NCI-H748 (cell line): Measurements from ENCODE around the gene LSAMP.

Experiments
- DNase-seq: peaks from one replicate; lab custom pipeline; 2025; ENCODE audit not compliant: unreplicated experiment; lab: John Stamatoyannopoulos, UW

LSAMP gene

GRCh38 chr3:116445311-116445841 lies at the start of gene LSAMP:
TSS of gene LSAMP (minus strand) at chr3:116445487.
- DNase-seq, result peak; percentile 71

DNA sequence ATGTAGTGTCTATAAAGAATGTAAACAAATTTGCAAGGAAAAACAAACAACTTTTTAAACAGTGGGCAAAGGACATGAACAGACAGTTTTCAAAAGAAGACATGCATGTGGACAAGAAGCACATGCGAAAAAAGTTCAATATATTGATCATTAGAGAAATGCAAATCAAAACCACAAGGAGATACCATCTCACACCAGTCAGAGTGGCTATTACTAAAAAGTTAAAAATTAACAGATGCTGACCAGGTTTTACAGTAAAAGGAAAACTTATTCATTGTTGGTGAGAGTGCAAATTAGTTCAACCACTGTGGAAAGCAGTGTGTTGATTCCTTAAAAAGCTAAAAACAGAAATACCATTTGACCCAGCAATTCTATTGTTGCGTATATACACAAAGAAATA lies 47.1 kb upstream of the LSAMP start:
- DNase-seq, result no peak

GRCh38 chr3:116483135-116483534 lies 37.8 kb upstream of the LSAMP start:
- DNase-seq, result peak; percentile 70

DNA sequence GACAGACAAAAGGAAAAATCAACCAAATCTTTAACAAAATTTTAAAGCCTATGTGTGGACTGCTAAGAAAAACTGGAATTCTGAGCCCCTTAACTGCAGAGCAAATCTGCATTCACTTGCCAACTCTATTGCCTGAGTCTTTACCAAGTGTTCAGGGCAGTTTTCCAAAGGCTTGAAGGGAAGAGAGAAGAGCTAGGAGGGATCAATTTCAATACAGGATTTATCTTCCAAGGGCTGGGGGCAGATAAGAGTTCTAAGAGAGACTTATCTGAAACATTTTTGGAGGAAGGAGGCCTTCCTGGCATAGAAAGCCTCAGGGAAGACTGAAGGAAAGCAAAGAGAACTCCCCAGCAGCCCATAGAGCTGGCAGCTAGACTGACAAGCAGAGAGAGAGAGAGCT lies 31.4 kb upstream of the LSAMP start:
- DNase-seq, result no peak

- peak; percentile 61 for DNase-seq
Observed at GRCh38 chr3:116474801-116475200, 29.5 kb upstream of the LSAMP start.

- peak; percentile 97 for DNase-seq
Observed at GRCh38 chr3:116474032-116474780, 28.9 kb upstream of the LSAMP start.

DNA sequence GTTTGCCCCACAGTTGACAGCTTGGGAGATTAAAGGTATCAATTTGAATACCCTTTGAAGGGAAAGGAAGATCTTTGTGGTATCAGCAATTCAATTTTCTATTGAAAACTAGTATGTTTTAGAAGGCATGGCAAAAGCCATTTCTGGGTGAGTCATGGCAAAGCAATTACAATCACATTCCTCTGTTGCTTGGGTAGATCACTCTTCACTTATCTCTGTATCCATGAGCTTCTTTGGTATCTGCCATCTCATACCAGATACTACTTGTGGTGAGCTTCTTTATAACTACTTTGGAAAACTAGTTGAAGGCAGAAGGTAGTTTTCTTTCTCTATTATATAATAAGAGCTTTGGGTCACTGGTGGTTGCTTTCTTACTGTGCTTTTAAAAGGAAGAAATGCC lies 28.3 kb upstream of the LSAMP start:
- DNase-seq, result peak; percentile 25

DNA sequence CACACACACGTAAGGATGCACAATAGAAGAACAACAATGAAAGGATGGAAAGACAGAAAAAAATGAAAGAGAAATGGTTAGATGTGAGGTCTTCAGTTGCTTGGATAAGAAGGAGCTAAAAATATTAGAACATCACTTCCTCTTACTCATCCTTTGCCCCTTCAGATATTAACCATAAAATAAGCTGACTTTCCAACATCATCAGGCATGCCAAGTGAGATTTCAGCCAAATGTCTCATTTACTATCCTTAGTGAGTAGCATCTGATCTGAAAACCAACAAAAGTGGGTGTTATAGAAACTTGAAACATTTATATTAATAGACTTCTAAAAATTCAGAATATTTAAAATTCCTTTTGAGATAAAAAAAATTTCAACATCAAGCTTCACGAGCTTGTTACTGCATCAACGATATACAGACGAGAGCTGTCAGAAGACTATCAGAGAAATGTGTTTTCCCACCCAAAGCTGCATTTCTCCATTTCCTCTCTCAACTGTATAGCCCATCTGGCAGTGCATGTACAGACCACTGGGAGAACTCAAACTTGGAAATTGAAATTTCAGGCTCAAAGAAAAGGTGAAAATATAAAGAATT lies 25.4 kb upstream of the LSAMP start:
- no peak for DNase-seq

- DNase-seq, result no peak
Observed at GRCh38 chr3:116469546-116469945, 24.3 kb upstream of the LSAMP start.

- DNase-seq, result no peak
Observed at GRCh38 chr3:116464276-116464798, 19.1 kb upstream of the LSAMP start.

DNA sequence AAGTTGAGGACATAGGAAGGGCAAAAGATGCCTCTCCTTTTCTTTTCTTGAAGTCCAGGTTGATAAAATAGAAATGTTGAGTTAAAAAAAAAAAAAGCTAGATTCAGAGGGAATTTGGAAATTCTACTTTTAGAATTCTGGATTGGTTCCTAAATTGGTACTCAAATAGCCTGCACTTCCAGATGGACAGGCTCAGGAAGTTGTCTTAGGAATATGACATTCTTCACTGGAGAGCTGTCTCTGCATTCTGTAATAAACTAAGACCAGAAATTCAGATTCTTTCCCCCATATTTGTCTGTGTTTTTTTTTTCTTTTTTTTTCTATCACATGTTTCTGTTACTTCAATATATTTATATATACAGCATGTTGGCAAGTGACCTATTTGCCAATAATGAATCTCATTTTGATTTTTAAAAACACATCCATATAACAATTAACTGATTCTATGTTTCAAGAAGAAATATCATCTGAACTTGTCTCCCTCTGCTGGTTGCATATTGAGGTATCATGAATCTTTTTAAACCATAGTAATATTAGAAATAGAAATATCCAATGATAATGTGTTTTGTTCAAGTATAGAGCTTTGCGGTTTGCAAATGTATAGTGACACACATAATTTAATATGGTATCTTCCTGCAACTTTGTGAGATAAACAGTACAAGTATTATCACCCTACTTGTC lies 8.5 kb upstream of the LSAMP start:
- DNase-seq, result peak; percentile 6

- DNase-seq, result no peak
Observed at GRCh38 chr3:116449546-116450350, 4.5 kb upstream of the LSAMP start.

DNA sequence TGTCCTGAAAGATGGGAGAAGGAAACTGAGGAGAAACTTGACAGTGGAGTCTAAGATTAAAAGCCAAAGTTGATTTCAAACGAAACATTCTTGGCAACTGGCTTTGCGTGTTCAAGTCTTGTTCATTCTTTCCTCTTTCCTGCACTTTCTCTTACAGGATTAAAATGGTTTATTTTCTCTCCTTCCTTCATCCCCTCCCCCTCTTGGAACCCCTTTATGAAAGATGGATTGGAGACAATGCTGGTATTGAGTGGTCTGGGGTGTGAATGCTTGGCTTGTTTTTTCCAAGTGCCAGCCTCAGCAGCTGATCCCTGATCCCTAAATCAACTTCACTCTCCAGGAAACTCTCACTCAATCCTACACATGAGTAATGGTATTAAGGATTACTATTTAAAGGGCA lies 703 bp upstream of the LSAMP start:
- DNase-seq, result no peak

- DNase-seq, result peak; percentile 68
Observed at GRCh38 chr3:116444819-116445310, 422 bp downstream of the LSAMP start.

DNA sequence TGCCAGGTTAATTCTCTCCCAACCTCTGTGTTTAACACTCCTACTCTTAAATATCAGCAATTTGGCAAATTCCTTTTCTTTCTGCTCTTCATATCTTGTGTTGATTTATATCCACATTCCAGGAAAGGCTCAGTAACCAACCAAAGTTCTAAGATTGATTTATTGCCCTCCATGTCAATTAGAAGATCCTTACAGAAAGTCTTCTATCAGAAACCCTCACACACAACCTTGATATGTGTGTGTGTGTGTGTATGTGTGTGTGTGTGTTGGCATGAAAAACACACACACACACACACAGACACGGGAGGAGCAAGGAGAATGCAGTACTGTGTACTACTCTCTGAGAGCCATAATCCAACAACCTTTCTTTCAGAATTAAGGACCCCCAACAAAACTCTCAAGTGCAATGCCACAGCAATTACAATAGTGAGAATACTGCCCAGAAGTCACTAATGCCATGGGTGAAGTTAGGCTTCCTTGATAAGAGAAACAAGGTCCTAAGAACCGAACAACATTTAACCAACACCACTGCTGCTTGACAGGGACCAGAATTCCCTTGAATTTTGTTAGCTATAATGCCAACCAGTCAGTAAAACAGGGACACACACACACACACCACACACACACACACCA lies 1.1 kb downstream of the LSAMP start:
- DNase-seq, result peak; percentile 29

- no peak for DNase-seq
Observed at GRCh38 chr3:116443191-116443661, 2.1 kb downstream of the LSAMP start.

GRCh38 chr3:116442331-116443021 lies 2.8 kb downstream of the LSAMP start:
- DNase-seq, result no peak

DNA sequence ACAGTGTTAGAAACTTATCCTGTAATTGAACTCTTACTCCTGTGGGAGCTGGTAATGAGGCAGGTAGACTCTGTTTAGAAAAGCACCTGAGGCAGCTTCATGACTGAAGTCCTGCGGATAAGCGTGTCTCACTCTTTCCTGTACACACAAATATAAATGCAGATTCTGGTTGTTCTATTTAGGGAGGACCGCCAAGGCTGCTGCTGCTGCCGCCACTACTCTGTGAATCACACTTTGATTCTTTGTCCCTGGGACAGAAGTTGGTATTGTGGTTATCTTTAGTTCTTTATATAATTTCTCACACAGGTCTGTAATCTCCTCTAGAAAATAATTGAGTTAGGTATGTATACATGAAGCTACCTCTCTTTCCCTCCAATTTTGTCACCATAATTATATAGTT lies 3.6 kb downstream of the LSAMP start:
- DNase-seq, result no peak

DNA sequence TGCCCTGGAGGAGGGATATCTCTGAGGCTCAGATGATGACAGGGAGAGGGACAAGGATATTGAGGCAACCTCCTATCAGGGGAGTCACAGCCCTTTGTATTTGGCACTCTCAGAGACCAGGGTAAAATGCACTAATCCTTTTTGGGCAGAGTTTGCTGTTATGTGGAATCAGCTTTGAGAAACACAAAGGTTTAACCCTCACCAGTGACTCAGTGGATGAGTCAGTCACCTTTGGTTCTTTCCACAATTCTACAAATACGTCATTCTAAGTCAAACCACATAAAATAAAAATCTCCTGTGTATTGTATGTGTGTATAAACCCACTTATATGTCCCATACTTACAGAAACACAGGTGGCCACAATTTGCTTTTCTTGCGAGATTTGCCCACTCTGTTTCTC lies 5.1 kb downstream of the LSAMP start:
- DNase-seq, result no peak

DNA sequence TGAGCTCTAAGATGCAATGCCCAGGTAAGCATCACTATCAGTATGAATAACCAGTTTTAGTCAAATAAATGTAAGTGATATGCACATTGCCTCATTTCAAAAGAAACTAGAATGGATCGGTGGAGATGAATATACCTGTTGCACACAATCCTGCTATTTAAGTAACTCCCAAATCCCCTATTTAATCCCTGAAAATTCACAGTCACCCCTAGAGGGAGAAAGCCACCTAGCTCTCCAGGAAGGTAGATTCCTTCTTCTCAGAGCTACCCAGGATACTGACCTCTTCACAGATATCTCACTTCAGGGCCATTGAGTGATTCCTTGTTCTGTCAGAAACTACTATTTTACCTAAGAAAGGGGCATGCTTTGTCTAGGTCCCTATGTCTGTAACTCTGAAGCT lies 11.7 kb downstream of the LSAMP start:
- no peak for DNase-seq
